Measurements from ENCODE around the gene PNPLA6.
"Not testable (repeated sequence)": the region's sequence is repeated elsewhere in the genome, so short reads cannot be mapped to it uniquely, and the experiment has no call there.

Gene PNPLA6

DNA sequence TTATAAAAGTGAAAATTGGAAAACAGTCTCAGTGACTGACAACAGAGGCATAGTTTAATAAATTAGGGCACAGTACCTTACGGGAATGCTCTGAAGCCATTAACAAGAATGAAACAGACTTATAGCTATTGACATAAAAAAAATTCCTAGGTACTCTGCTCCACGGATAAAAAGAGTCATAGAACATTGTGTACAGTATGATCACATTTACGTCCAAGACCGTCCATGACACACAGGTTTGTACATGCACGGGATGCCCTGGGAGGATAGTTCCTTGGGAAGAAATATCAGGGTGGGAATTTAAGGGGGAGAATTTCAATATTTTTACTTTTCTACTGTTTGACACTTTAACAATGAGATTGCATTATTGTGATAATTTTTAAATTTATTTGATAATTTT is 35.2 kb downstream of the PNPLA6 start:
- no peaks in the 10 kb centered on the region for H3K9me3 ChIP-seq (ENCODE audit: control insufficient read depth, low read length)
- H3K4me1 ChIP-seq (ENCODE audit: control insufficient read depth, insufficient read depth, low read length, poor library complexity, severe bottlenecking), result no peaks in the 10 kb centered on the region
- DNase-seq, result no peak
- H3K4me3 ChIP-seq (ENCODE audit: insufficient read depth, low read depth, low read length, poor library complexity, severe bottlenecking), result no peak overlapping the region
- no peaks in the 10 kb centered on the region for H3K27me3 ChIP-seq (replicated peaks; ENCODE audit: control insufficient read depth, insufficient read depth, low read length, poor library complexity, severe bottlenecking)
- H3K27ac ChIP-seq (ENCODE audit: insufficient read depth, low read length, poor library complexity, severe bottlenecking), result no peak overlapping the region
- no peaks in the 10 kb centered on the region for H3K36me3 ChIP-seq (ENCODE audit: control insufficient read depth, insufficient read depth, low read length)

DNA sequence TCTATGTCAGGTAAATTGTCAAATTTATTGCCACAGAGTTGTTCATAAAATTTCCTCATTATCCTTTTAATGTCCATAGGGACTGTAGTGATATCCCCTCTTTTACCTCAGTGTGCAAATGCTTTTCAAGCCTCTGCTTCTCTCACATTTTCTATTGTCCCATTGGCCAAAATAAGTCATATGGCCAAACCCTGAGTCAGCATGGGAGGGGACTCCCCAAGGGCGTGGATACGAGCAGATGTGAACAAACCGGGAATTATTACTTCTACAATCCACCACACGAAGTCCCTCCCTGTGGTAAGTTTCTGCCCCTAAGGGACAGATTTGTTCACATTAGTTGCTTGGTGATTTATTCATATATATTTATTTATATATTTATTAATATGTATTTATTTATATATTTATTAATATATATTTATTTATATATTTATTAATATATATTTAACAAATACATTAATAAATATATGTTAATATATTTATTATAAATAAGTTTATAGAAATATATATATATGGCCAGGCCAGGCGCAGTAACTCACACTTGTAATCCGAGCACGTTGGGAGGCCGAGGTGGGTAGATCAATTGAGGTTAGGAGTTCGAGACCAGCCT is 40.0 kb downstream of the PNPLA6 start:
- DNase-seq, result no peak
- Histone ChIP-seq H3K27ac (ENCODE audit: insufficient read depth, low read length, poor library complexity, severe bottlenecking) (no peak overlapping the region), H3K27me3 (replicated peaks; ENCODE audit: control insufficient read depth, insufficient read depth, low read length, poor library complexity, severe bottlenecking) (no peaks in the 10 kb centered on the region), H3K4me1 (ENCODE audit: control insufficient read depth, insufficient read depth, low read length, poor library complexity, severe bottlenecking) (no peaks in the 10 kb centered on the region), H3K9me3 (ENCODE audit: control insufficient read depth, low read length) (no peaks in the 10 kb centered on the region), H3K36me3 (ENCODE audit: control insufficient read depth, insufficient read depth, low read length) (no peaks in the 10 kb centered on the region), H3K4me3 (ENCODE audit: insufficient read depth, low read depth, low read length, poor library complexity, severe bottlenecking) (no peak overlapping the region)

- H3K4me3 ChIP-seq (ENCODE audit: insufficient read depth, low read depth, low read length, poor library complexity, severe bottlenecking); DNase-seq; H3K9me3 ChIP-seq (ENCODE audit: control insufficient read depth, low read length); H3K27me3 ChIP-seq (replicated peaks; ENCODE audit: control insufficient read depth, insufficient read depth, low read length, poor library complexity, severe bottlenecking); H3K4me1 ChIP-seq (ENCODE audit: control insufficient read depth, insufficient read depth, low read length, poor library complexity, severe bottlenecking); H3K36me3 ChIP-seq (ENCODE audit: control insufficient read depth, insufficient read depth, low read length); H3K27ac ChIP-seq (ENCODE audit: insufficient read depth, low read length, poor library complexity, severe bottlenecking): not testable (repeated sequence)
Measured at GRCh38 chr19:7577422-7577821, 41.9 kb downstream of the PNPLA6 start.

DNA sequence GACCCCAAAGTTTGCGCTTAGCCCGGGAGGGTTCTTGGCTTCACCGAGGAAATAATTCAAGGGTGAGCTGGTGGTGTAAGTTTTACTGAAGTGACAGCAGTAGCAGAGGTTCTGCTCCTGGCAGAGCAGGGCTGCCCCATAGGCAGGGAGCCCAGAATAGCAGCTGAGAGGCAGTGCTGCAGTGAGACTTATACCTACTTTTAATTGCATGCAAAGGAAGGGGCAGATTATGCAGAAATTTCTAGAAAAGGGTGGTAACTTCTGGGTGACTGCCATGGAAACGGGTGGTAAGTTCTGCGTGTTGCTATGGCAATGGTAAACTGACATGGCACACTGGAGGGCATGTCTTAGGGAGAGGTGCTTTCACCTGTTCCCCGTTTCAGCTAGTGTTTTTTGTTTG is 42.6 kb downstream of the PNPLA6 start:
- Histone ChIP-seq H3K27ac (ENCODE audit: insufficient read depth, low read length, poor library complexity, severe bottlenecking) (no peak overlapping the region), H3K4me3 (ENCODE audit: insufficient read depth, low read depth, low read length, poor library complexity, severe bottlenecking) (no peak overlapping the region), H3K9me3 (ENCODE audit: control insufficient read depth, low read length) (no peaks in the 10 kb centered on the region), H3K4me1 (ENCODE audit: control insufficient read depth, insufficient read depth, low read length, poor library complexity, severe bottlenecking) (no peaks in the 10 kb centered on the region), H3K36me3 (ENCODE audit: control insufficient read depth, insufficient read depth, low read length) (no peaks in the 10 kb centered on the region), H3K27me3 (replicated peaks; ENCODE audit: control insufficient read depth, insufficient read depth, low read length, poor library complexity, severe bottlenecking) (no peaks in the 10 kb centered on the region)
- DNase-seq, result no peak

DNA sequence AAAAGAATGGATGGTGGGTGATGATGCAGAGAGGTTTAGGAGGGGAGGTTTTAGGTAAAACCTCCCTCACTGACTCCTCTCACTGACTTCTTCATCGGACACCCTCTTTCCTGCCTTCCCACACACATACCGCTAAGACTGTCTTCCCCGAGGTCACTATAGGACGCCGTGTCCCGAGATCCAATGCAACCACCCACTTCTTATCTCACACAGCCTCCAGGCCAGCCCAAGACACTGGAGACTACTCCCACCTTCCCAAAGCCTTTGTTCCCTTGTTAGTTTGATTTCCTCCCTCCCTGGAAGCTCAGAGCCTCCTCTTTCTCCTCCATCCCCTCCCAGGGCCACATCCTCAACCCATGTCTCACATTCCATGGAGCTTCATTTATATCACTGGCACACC is 43.7 kb downstream of the PNPLA6 start:
- no peaks in the 10 kb centered on the region for H3K9me3 ChIP-seq (ENCODE audit: control insufficient read depth, low read length)
- H3K27ac ChIP-seq (ENCODE audit: insufficient read depth, low read length, poor library complexity, severe bottlenecking), result no peak overlapping the region
- DNase-seq, result no peak
- no peaks in the 10 kb centered on the region for H3K4me1 ChIP-seq (ENCODE audit: control insufficient read depth, insufficient read depth, low read length, poor library complexity, severe bottlenecking)
- no peaks in the 10 kb centered on the region for H3K27me3 ChIP-seq (replicated peaks; ENCODE audit: control insufficient read depth, insufficient read depth, low read length, poor library complexity, severe bottlenecking)
- no peak overlapping the region for H3K4me3 ChIP-seq (ENCODE audit: insufficient read depth, low read depth, low read length, poor library complexity, severe bottlenecking)
- no peaks in the 10 kb centered on the region for H3K36me3 ChIP-seq (ENCODE audit: control insufficient read depth, insufficient read depth, low read length)

GRCh38 chr19:7582446-7582845 is 46.9 kb downstream of the PNPLA6 start:
- Histone ChIP-seq H3K27me3 (replicated peaks; ENCODE audit: control insufficient read depth, insufficient read depth, low read length, poor library complexity, severe bottlenecking) (no peaks in the 10 kb centered on the region), H3K36me3 (ENCODE audit: control insufficient read depth, insufficient read depth, low read length) (no peaks in the 10 kb centered on the region), H3K4me3 (ENCODE audit: insufficient read depth, low read depth, low read length, poor library complexity, severe bottlenecking) (no peak overlapping the region), H3K9me3 (ENCODE audit: control insufficient read depth, low read length) (no peaks in the 10 kb centered on the region), H3K27ac (ENCODE audit: insufficient read depth, low read length, poor library complexity, severe bottlenecking) (no peak overlapping the region), H3K4me1 (ENCODE audit: control insufficient read depth, insufficient read depth, low read length, poor library complexity, severe bottlenecking) (no peaks in the 10 kb centered on the region)
- DNase-seq, result no peak

GRCh38 chr19:7589822-7590221 is 54.3 kb downstream of the PNPLA6 start:
- Histone ChIP-seq H3K4me3 (ENCODE audit: insufficient read depth, low read depth, low read length, poor library complexity, severe bottlenecking) (no peak overlapping the region), H3K27me3 (replicated peaks; ENCODE audit: control insufficient read depth, insufficient read depth, low read length, poor library complexity, severe bottlenecking) (no peaks in the 10 kb centered on the region), H3K27ac (ENCODE audit: insufficient read depth, low read length, poor library complexity, severe bottlenecking) (no peak overlapping the region), H3K36me3 (ENCODE audit: control insufficient read depth, insufficient read depth, low read length) (no peaks in the 10 kb centered on the region), H3K4me1 (ENCODE audit: control insufficient read depth, insufficient read depth, low read length, poor library complexity, severe bottlenecking) (no peaks in the 10 kb centered on the region), H3K9me3 (ENCODE audit: control insufficient read depth, low read length) (no peaks in the 10 kb centered on the region)
- no peak for DNase-seq

- Histone ChIP-seq H3K36me3 (ENCODE audit: control insufficient read depth, insufficient read depth, low read length) (no peaks in the 10 kb centered on the region), H3K27me3 (replicated peaks; ENCODE audit: control insufficient read depth, insufficient read depth, low read length, poor library complexity, severe bottlenecking) (no peaks in the 10 kb centered on the region), H3K27ac (ENCODE audit: insufficient read depth, low read length, poor library complexity, severe bottlenecking) (no peak overlapping the region), H3K4me1 (ENCODE audit: control insufficient read depth, insufficient read depth, low read length, poor library complexity, severe bottlenecking) (no peaks in the 10 kb centered on the region), H3K4me3 (ENCODE audit: insufficient read depth, low read depth, low read length, poor library complexity, severe bottlenecking) (no peak overlapping the region), H3K9me3 (ENCODE audit: control insufficient read depth, low read length) (no peaks in the 10 kb centered on the region)
- no peak for DNase-seq
Measured at GRCh38 chr19:7590256-7590655, 54.7 kb downstream of the PNPLA6 start.

GRCh38 chr19:7595466-7596133 is 60.1 kb downstream of the PNPLA6 start, which contains the start of gene CAMSAP3:
Gene CAMSAP3, plus strand, starts transcription at chr19:7595863. Its CDS starts 140 bp downstream, at chr19:7596003.
- no peaks in the 10 kb centered on the region for H3K36me3 ChIP-seq (ENCODE audit: control insufficient read depth, insufficient read depth, low read length)
- peaks cover 19% of the 10 kb centered on the region for H3K27me3 ChIP-seq (replicated peaks; ENCODE audit: control insufficient read depth, insufficient read depth, low read length, poor library complexity, severe bottlenecking)
- no peak within 1 kb of the TSS for H3K4me3 ChIP-seq (ENCODE audit: insufficient read depth, low read depth, low read length, poor library complexity, severe bottlenecking)
- no peaks in the 10 kb centered on the region for H3K9me3 ChIP-seq (ENCODE audit: control insufficient read depth, low read length)
- peaks cover 8% of the 10 kb centered on the region for H3K4me1 ChIP-seq (ENCODE audit: control insufficient read depth, insufficient read depth, low read length, poor library complexity, severe bottlenecking)
- no peak within 1 kb of the TSS for H3K27ac ChIP-seq (ENCODE audit: insufficient read depth, low read length, poor library complexity, severe bottlenecking)
- no peak for DNase-seq

- no peak for DNase-seq
- Histone ChIP-seq H3K36me3 (ENCODE audit: control insufficient read depth, insufficient read depth, low read length) (no peaks in the 10 kb centered on the region), H3K27me3 (replicated peaks; ENCODE audit: control insufficient read depth, insufficient read depth, low read length, poor library complexity, severe bottlenecking) (peaks cover 19% of the 10 kb centered on the region), H3K4me3 (ENCODE audit: insufficient read depth, low read depth, low read length, poor library complexity, severe bottlenecking) (no peak overlapping the region), H3K9me3 (ENCODE audit: control insufficient read depth, low read length) (no peaks in the 10 kb centered on the region), H3K27ac (ENCODE audit: insufficient read depth, low read length, poor library complexity, severe bottlenecking) (no peak overlapping the region), H3K4me1 (ENCODE audit: control insufficient read depth, insufficient read depth, low read length, poor library complexity, severe bottlenecking) (peaks cover 8% of the 10 kb centered on the region)
Measured at GRCh38 chr19:7596211-7596937, 60.9 kb downstream of the PNPLA6 start.

Data from effector memory CD4-positive, alpha-beta T cell (primary cell).